GM12865 (cell line): Measurements from ENCODE around the gene MS4A5.

ENCODE experiments used
- DNase-seq: peaks from one replicate; pipeline ENCODE4 v3.0.0; 2010; ENCODE audit warnings: low read depth
- H3K4me3 ChIP-seq: 2 replicates; pipeline ENCODE4 v1.5.1; 2011; ENCODE audit warnings: mild to moderate bottlenecking, low read depth, low read length, control low read depth
- TF ChIP-seq, protein P1 (sequence below): IDR thresholded peaks from 2 replicates; pipeline ENCODE4 v1.5.1; 2011; ENCODE audit warnings: low read length, control low read depth, low read depth, inconsistent platforms; ENCODE audit not compliant: insufficient read depth; ENCODE audit errors: missing control alignments

The MS4A5 gene

DNA sequence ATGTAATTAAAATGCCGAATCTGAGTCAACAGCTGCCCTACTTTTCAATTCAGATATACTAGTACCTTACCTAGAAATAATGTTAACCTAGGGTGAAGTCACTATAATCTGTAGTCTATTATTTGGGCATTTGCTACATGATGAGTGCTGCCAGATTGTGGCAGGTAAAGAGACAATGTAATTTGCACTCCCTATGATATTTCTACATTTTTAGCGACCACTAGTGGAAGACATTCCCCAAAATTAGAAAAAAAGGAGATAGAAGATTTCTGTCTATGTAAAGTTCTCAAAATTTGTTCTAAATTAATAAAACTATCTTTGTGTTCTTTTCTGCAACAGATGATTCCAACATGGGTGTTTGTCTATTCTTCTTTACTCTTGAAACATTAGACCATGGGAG lies 40.4 kb downstream of the MS4A5 start:
- no peak for DNase-seq
- TF ChIP-seq, protein P1, sequence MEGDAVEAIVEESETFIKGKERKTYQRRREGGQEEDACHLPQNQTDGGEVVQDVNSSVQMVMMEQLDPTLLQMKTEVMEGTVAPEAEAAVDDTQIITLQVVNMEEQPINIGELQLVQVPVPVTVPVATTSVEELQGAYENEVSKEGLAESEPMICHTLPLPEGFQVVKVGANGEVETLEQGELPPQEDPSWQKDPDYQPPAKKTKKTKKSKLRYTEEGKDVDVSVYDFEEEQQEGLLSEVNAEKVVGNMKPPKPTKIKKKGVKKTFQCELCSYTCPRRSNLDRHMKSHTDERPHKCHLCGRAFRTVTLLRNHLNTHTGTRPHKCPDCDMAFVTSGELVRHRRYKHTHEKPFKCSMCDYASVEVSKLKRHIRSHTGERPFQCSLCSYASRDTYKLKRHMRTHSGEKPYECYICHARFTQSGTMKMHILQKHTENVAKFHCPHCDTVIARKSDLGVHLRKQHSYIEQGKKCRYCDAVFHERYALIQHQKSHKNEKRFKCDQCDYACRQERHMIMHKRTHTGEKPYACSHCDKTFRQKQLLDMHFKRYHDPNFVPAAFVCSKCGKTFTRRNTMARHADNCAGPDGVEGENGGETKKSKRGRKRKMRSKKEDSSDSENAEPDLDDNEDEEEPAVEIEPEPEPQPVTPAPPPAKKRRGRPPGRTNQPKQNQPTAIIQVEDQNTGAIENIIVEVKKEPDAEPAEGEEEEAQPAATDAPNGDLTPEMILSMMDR, result no peak
- H3K4me3 ChIP-seq, result no peak overlapping the region

DNA sequence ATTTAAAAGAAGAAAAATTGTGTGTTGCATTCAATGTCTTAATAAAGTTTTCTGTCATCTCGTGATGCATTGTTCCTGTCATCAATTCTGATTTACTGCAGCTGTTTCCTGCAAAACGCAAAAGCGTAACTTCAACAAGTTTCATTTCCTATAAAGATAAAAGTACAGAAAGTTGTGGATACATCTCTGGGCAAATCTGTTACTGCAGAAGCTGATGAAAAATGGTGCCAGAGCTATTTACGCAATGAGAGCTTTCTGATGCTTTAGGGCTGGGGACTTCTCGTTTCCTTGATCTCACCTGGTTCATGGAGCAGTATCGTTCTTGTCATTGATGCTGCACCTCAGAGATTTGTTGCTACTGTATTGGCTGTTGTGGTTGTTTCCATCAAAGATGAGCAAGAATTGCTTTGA lies 47.7 kb downstream of the MS4A5 start:
- DNase-seq, result peak; percentile 79
- TF ChIP-seq, protein P1, result no peak
- H3K4me3 ChIP-seq, result no peak overlapping the region

DNA sequence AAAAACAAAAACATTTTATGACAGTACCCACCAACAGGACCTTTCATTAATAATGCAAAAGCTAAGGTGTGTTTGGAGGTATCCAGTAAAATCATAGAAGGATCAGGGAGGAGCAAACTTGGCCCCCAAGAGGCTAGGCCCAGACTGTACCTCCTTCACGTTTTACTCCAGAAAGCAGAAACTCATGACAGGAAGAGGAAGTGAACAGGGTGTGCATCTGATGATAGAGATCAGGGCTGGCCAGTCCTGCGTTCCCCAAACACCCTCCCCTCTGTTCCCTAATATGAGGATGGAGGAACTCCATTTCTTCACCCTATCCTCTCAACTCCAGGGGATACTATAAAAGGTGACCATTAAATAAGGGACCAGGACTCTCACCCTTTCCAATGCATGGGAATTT lies 53.0 kb downstream of the MS4A5 start:
- H3K4me3 ChIP-seq, result peak overlapping the region; percentile 18; the same call in 1 of the 2 replicates
- TF ChIP-seq, protein P1, result no peak
- peak; percentile 65 for DNase-seq

DNA sequence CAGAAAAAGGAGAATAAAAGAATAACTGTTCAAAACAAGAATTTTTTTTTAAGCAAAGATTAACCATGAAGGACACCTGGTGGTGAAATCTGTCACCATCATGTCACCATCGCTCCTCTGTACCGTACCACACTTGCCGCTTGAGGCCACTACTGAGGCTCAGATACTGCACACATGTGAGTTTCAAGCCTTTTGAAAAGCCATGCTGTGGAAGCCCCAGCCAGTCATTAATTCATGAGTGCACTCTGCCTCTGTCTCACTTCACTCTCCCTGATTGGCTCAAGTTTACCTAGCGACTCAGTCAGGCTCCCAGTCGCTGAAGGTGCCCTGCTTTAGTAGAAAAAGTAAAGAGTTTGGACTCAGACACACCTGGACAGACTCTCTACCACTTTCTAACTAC lies 56.6 kb downstream of the MS4A5 start:
- H3K4me3 ChIP-seq, result no peak overlapping the region
- TF ChIP-seq, protein P1, result peak; percentile 93
- peak; percentile 94 for DNase-seq

DNA sequence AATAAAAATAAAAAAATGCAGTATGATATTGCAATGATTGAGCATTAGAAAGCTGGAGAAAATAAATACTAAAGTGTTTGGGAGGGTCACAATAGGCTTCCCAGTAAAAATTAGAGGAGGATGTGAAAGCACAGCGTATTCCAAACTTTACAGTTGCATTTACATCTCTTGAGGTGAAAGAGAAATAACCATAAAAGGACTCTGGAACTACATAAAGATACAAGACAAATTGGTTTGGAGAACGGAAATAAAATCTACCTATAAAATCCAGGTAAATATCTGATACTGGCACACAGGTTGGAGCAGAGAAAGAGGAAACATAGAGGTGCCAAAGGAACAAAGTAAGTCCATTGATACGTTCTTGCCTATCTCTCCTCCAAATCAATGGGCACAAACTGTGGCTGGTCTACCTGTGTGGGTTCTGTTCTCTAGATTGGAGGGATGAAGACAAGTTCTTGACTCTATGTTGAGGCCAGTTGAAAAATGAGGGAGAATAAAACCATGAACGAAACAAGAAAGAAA lies 63.2 kb downstream of the MS4A5 start, which contains the start of gene MS4A12:
Gene MS4A12 (plus strand): TSS at position 291 of the 522 bp plus-strand sequence. CDS start 4,541 bp downstream, outside the sequence.
- no peak for DNase-seq
- no peak within 1 kb of the TSS for H3K4me3 ChIP-seq
- TF ChIP-seq, protein P1, result no peak

DNA sequence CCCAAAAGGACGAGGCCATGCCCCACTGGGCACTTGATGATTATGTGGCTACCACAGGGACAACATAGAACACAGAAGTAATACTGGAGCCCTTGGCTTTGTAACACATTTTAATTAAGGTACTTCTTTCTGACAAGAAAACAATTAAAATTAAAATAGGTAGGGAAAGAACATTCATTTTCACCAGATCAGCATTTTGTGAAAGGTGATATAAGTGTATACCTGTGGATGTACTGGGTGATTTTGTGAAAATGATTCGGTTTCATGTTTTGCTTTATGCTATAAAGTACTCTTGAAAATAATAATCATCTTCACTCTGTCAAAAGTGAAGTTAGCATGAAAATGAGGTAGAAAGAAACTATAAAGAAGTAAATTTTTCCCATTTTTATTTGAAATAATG lies 64.1 kb downstream of the MS4A5 start:
- no peak for DNase-seq
- no peak overlapping the region for H3K4me3 ChIP-seq
- TF ChIP-seq, protein P1, result no peak
